HCT116 (cell line): ENCODE measurements around the gene NAGPA. TPM values are rescaled to one million over a fixed set of nuclear protein-coding genes. Genes with fewer than 3 reads are reported as not detected.

ENCODE experiments used
- ATAC-seq: fragments of 200-7000 bp; cut with Tn5 transposase; 2 replicates; pipeline ENCODE4 v1.9.1; 2020; ENCODE audit warnings: mild to moderate bottlenecking, moderate library complexity
- BruUV-seq: library from RNA; stranded (reverse); fragments of 400-500 nt; replicated peaks from 2 replicates; lab custom pipeline; 2021; lab: Mats Ljungman, UMichigan
- CTCF ChIA-PET: fragments of 300-600 bp; sonication (Branson Sonifier 250); formaldehyde crosslinking; loops from one replicate; lab custom pipeline; 2021; ENCODE audit warnings: antibody characterized with exemption; lab: Charles Lee
- POLR2A ChIA-PET: fragments of 300-600, 350-600 bp; sonication (Branson Sonifier 250); formaldehyde crosslinking; loops from one replicate; lab custom pipeline; 2021; ENCODE audit warnings: antibody characterized with exemption; lab: Charles Lee
- RAD21 ChIA-PET, 2 experiments: fragments of 300-600 bp; sonication (Branson Sonifier 250); formaldehyde crosslinking; loops; one replicate each; lab custom pipeline; 2023; ENCODE audit warnings: low total read pairs in 2 of 2; ENCODE audit not compliant: uncharacterized antibody in 2 of 2, unreplicated experiment in 2 of 2, low non-redundant PET in 1 of 2; lab: Charles Lee
- DNase-seq: peaks from one replicate; pipeline ENCODE4 v3.0.0-alpha.2; 2010; ENCODE audit warnings: low read depth, low spot score
- H2AFZ ChIP-seq: fragments of 200-600 bp; shearing (Covaris generic), sonication (generic); 2 replicates; pipeline ENCODE4 v1.6.1; 2017; ENCODE audit warnings: low read depth, mixed run types, mixed read lengths, antibody characterized with exemption, low read length; ENCODE audit not compliant: poor library complexity, severe bottlenecking
- H3K27ac ChIP-seq: 2 replicates; pipeline ENCODE4 v1.5.1; 2012; ENCODE audit warnings: low read depth, low read length
- H3K27me3 ChIP-seq: fragments of 200-600 bp; sonication (generic); 2 replicates; pipeline ENCODE4 v1.6.1; 2016; ENCODE audit warnings: mixed run types, low read length, mixed read lengths; ENCODE audit not compliant: insufficient read depth
- H3K36me3 ChIP-seq, 2 experiments: fragments of 200-500 bp in 1 of 2; fragments of 200-600 bp in 1 of 2; sonication (Bioruptor generic) in 1 of 2; sonication (generic) in 1 of 2; 2 replicates each; pipeline versions ENCODE4 v1.5.1 to v1.6.1; 2014 to 2016; ENCODE audit warnings: low read length in 2 of 2, inconsistent platforms in 1 of 2, mixed read lengths in 1 of 2, mixed run types in 1 of 2; ENCODE audit not compliant: insufficient read depth in 2 of 2, control insufficient read depth in 1 of 2
- H3K4me1 ChIP-seq, 2 experiments: fragments of 200-600 bp in 1 of 2; sonication (generic) in 1 of 2; 2 replicates each; pipeline versions ENCODE4 v1.5.1 to v1.6.1; 2012 to 2017; ENCODE audit warnings: low read length in 2 of 2, inconsistent platforms in 1 of 2, mild to moderate bottlenecking in 1 of 2, mixed read lengths in 1 of 2, mixed run types in 1 of 2, moderate library complexity in 1 of 2; ENCODE audit not compliant: insufficient read depth in 2 of 2, control insufficient read depth in 1 of 2
- H3K4me2 ChIP-seq: fragments of 200-600 bp; sonication (generic); 2 replicates; pipeline ENCODE4 v1.6.1; 2017; ENCODE audit warnings: mixed run types, low read length, mixed read lengths
- H3K4me3 ChIP-seq, 2 experiments: fragments of 200-600 bp in 1 of 2; sonication (generic) in 1 of 2; replicated peaks in 1 of 2; 2 replicates each; pipeline ENCODE4 v1.5.1; 2011 to 2016; ENCODE audit warnings: low read length in 2 of 2, control low read depth in 1 of 2, low read depth in 1 of 2, mild to moderate bottlenecking in 1 of 2, mixed read lengths in 1 of 2, mixed run types in 1 of 2
- H3K79me2 ChIP-seq: fragments of 200-600 bp; sonication (generic); 2 replicates; pipeline ENCODE4 v1.6.1; 2017; ENCODE audit warnings: mild to moderate bottlenecking, mixed run types, low read length, moderate library complexity, mixed read lengths; ENCODE audit not compliant: insufficient read depth
- H3K9ac ChIP-seq: fragments of 200-600 bp; sonication (generic); 2 replicates; pipeline ENCODE4 v1.6.1; 2016; ENCODE audit warnings: low read length, mixed read lengths
- H3K9me2 ChIP-seq: fragments of 200-600 bp; sonication (generic), shearing (Covaris generic); 2 replicates; pipeline ENCODE4 v1.6.1; 2017; ENCODE audit warnings: mixed run types, mild to moderate bottlenecking, moderate library complexity; ENCODE audit not compliant: insufficient read depth
- H3K9me3 ChIP-seq, 2 experiments: fragments of 200-500 bp in 1 of 2; fragments of 200-600 bp in 1 of 2; sonication (Bioruptor generic) in 1 of 2; sonication (generic) in 1 of 2; 2 replicates each; pipeline ENCODE4 v1.6.1; 2014 to 2017; ENCODE audit warnings: low read length in 2 of 2, mixed read lengths in 2 of 2, inconsistent platforms in 1 of 2, low read depth in 1 of 2, mild to moderate bottlenecking in 1 of 2, mixed run types in 1 of 2, moderate library complexity in 1 of 2; ENCODE audit not compliant: control insufficient read depth in 1 of 2, insufficient read depth in 1 of 2
- H4K20me1 ChIP-seq: fragments of 200-600 bp; sonication (generic), shearing (Covaris generic); 2 replicates; pipeline ENCODE4 v1.6.1; 2017; ENCODE audit warnings: mixed run types, mild to moderate bottlenecking, moderate library complexity; ENCODE audit not compliant: insufficient read depth
- CBX3 ChIP-seq: IDR thresholded peaks from 2 replicates; pipeline ENCODE4 v1.6.1; 2012; ENCODE audit warnings: low read depth
- CEBPB ChIP-seq: IDR thresholded peaks from 2 replicates; pipeline ENCODE4 v1.6.1; 2012; ENCODE audit warnings: low read depth
- ELF1 ChIP-seq: IDR thresholded peaks from 2 replicates; pipeline ENCODE4 v1.6.1; 2012; ENCODE audit warnings: low read depth, borderline replicate concordance
- EZH2phosphoT487 ChIP-seq: fragments of 200-600 bp; IDR thresholded peaks from 2 replicates; pipeline ENCODE4 v1.6.1; 2018; ENCODE audit warnings: antibody characterized with exemption, borderline replicate concordance
- JUND ChIP-seq: IDR thresholded peaks from 2 replicates; pipeline ENCODE4 v1.6.1; 2012
- RAD21 ChIP-seq: IDR thresholded peaks from 2 replicates; pipeline ENCODE4 v1.6.1; 2012; ENCODE audit warnings: low read depth, mild to moderate bottlenecking
- SIN3A ChIP-seq: IDR thresholded peaks from 2 replicates; pipeline ENCODE4 v1.6.1; 2012; ENCODE audit warnings: low read depth
- SRF ChIP-seq: IDR thresholded peaks from 2 replicates; pipeline ENCODE4 v1.6.1; 2012; ENCODE audit warnings: low read depth
- TCF7L2 ChIP-seq: IDR thresholded peaks from 2 replicates; pipeline ENCODE4 v1.7.0; 2011; ENCODE audit warnings: borderline replicate concordance, inconsistent platforms; ENCODE audit not compliant: insufficient read depth, insufficient read length; ENCODE audit errors: extremely low read depth
- ZFX ChIP-seq: fragments of 450-650 bp; IDR thresholded peaks from 2 replicates; pipeline ENCODE4 v1.6.1; 2017
- intact Hi-C: fragments of 100-400 bp; cut with micrococcal nuclease; formaldehyde crosslinking; loops from 2 replicates; pipeline ENCODE4 v1.10.0; 2022
- total RNA-seq: library from RNA; stranded (reverse); gene quantifications from one replicate; pipeline ENCODE4 v1.2.1, GENCODE V29; 2021; ENCODE audit not compliant: unreplicated experiment
- TF ChIP-seq, protein P1 (sequence below): IDR thresholded peaks from 2 replicates; pipeline ENCODE4 v1.6.1; 2011; ENCODE audit warnings: mild to moderate bottlenecking, low read length, moderate library complexity; ENCODE audit not compliant: insufficient replicate concordance; ENCODE audit errors: extremely low read depth
- TF ChIP-seq, protein P2 (sequence below): IDR thresholded peaks from 2 replicates; pipeline ENCODE4 v1.6.1; 2012
- TF ChIP-seq, protein P3 (sequence below): IDR thresholded peaks from 2 replicates; pipeline ENCODE4 v1.6.1; 2012
- TF ChIP-seq, protein P4 (sequence below): IDR thresholded peaks from 2 replicates; pipeline ENCODE4 v1.6.1; 2012; ENCODE audit warnings: low read depth

The NAGPA gene
- total RNA-seq, 1 experiment from 2014 or later = 17.5 TPM

DNA sequence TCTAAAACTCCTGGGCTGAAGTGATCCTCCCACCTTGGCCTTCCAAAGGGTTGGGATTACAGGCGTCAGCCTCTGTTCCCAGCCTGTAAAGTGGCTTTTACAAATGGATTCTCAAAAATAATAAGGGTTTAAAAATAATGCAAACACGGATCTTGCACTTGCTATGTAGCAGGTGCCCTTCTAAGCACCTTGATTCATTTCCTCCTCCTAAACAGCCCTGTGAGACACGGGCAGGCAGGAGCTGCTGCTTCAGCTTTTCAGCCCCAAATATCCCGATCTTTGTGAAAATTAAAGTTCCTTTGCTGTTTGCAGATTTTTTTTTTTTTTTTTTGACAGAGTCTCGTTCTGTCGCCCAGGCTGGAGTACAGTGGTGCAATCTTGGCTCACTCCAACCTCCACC is 31.7 kb downstream of the NAGPA start:
- ATAC-seq (no peak), DNase-seq (no peak)
- H3K4me3 ChIP-seq = no peak overlapping the region
- H3K79me2 ChIP-seq = no peaks in the 10 kb centered on the region
- H3K9me3 ChIP-seq = no peaks in the 10 kb centered on the region
- H3K27ac ChIP-seq = no peak overlapping the region
- no peaks in the 10 kb centered on the region for H3K36me3 ChIP-seq
- no peak overlapping the region for H3K4me2 ChIP-seq
- POLR2A ChIA-PET = no interaction called here
- BruUV-seq = no TSS peak
- RAD21 ChIA-PET = no interaction called here
- H3K4me1 ChIP-seq = no peaks in the 10 kb centered on the region
- peaks cover 5% of the 10 kb centered on the region; the same call in 1 of the 2 replicates for H3K27me3 ChIP-seq
- no peaks in the 10 kb centered on the region for H3K9me2 ChIP-seq
- no peak for TF ChIP-seq SIN3A
- TF ChIP-seq RAD21 = no peak
- TF ChIP-seq ZFX = no peak
- TF ChIP-seq, protein P1, sequence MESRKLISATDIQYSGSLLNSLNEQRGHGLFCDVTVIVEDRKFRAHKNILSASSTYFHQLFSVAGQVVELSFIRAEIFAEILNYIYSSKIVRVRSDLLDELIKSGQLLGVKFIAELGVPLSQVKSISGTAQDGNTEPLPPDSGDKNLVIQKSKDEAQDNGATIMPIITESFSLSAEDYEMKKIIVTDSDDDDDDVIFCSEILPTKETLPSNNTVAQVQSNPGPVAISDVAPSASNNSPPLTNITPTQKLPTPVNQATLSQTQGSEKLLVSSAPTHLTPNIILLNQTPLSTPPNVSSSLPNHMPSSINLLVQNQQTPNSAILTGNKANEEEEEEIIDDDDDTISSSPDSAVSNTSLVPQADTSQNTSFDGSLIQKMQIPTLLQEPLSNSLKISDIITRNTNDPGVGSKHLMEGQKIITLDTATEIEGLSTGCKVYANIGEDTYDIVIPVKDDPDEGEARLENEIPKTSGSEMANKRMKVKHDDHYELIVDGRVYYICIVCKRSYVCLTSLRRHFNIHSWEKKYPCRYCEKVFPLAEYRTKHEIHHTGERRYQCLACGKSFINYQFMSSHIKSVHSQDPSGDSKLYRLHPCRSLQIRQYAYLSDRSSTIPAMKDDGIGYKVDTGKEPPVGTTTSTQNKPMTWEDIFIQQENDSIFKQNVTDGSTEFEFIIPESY = no peak
- no peak for TF ChIP-seq JUND
- no peak for TF ChIP-seq CBX3
- TF ChIP-seq, protein P2, sequence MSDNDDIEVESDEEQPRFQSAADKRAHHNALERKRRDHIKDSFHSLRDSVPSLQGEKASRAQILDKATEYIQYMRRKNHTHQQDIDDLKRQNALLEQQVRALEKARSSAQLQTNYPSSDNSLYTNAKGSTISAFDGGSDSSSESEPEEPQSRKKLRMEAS = no peak
- TF ChIP-seq CEBPB = no peak
- TF ChIP-seq SRF = no peak
- TF ChIP-seq, protein P3, sequence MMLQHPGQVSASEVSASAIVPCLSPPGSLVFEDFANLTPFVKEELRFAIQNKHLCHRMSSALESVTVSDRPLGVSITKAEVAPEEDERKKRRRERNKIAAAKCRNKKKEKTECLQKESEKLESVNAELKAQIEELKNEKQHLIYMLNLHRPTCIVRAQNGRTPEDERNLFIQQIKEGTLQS = no peak
- TF ChIP-seq TCF7L2 = no peak
- no peak for TF ChIP-seq EZH2phosphoT487
- no peak for TF ChIP-seq ELF1
- TF ChIP-seq, protein P4, sequence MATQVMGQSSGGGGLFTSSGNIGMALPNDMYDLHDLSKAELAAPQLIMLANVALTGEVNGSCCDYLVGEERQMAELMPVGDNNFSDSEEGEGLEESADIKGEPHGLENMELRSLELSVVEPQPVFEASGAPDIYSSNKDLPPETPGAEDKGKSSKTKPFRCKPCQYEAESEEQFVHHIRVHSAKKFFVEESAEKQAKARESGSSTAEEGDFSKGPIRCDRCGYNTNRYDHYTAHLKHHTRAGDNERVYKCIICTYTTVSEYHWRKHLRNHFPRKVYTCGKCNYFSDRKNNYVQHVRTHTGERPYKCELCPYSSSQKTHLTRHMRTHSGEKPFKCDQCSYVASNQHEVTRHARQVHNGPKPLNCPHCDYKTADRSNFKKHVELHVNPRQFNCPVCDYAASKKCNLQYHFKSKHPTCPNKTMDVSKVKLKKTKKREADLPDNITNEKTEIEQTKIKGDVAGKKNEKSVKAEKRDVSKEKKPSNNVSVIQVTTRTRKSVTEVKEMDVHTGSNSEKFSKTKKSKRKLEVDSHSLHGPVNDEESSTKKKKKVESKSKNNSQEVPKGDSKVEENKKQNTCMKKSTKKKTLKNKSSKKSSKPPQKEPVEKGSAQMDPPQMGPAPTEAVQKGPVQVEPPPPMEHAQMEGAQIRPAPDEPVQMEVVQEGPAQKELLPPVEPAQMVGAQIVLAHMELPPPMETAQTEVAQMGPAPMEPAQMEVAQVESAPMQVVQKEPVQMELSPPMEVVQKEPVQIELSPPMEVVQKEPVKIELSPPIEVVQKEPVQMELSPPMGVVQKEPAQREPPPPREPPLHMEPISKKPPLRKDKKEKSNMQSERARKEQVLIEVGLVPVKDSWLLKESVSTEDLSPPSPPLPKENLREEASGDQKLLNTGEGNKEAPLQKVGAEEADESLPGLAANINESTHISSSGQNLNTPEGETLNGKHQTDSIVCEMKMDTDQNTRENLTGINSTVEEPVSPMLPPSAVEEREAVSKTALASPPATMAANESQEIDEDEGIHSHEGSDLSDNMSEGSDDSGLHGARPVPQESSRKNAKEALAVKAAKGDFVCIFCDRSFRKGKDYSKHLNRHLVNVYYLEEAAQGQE = no peak
- no peaks in the 10 kb centered on the region for H4K20me1 ChIP-seq
- H3K9ac ChIP-seq = no peak overlapping the region
- CTCF ChIA-PET = no interaction called here
- intact Hi-C loops = no loop called here
- no peak overlapping the region for H2AFZ ChIP-seq
